HCT116 (cell line): Measurements from ENCODE around the gene PTN. TPM values are rescaled to one million over a fixed set of nuclear protein-coding genes. Genes with fewer than 3 reads are reported as not detected.

ENCODE experiments used
- ATAC-seq: fragments of 200-7000 bp; cut with Tn5 transposase; 2 replicates; pipeline ENCODE4 v1.9.1; 2020; ENCODE audit warnings: mild to moderate bottlenecking, moderate library complexity
- BruUV-seq: library from RNA; stranded (reverse); fragments of 400-500 nt; replicated peaks from 2 replicates; lab custom pipeline; 2021; lab: Mats Ljungman, UMichigan
- CTCF ChIA-PET: fragments of 300-600 bp; sonication (Branson Sonifier 250); formaldehyde crosslinking; loops from one replicate; lab custom pipeline; 2021; ENCODE audit warnings: antibody characterized with exemption; lab: Charles Lee
- POLR2A ChIA-PET: fragments of 300-600, 350-600 bp; sonication (Branson Sonifier 250); formaldehyde crosslinking; loops from one replicate; lab custom pipeline; 2021; ENCODE audit warnings: antibody characterized with exemption; lab: Charles Lee
- RAD21 ChIA-PET, 2 experiments: fragments of 300-600 bp; sonication (Branson Sonifier 250); formaldehyde crosslinking; loops; one replicate each; lab custom pipeline; 2023; ENCODE audit warnings: low total read pairs in 2 of 2; ENCODE audit not compliant: uncharacterized antibody in 2 of 2, unreplicated experiment in 2 of 2, low non-redundant PET in 1 of 2; lab: Charles Lee
- DNase-seq: peaks from one replicate; pipeline ENCODE4 v3.0.0-alpha.2; 2010; ENCODE audit warnings: low read depth, low spot score
- H2AFZ ChIP-seq: fragments of 200-600 bp; shearing (Covaris generic), sonication (generic); 2 replicates; pipeline ENCODE4 v1.6.1; 2017; ENCODE audit warnings: low read depth, mixed run types, mixed read lengths, antibody characterized with exemption, low read length; ENCODE audit not compliant: poor library complexity, severe bottlenecking
- H3K27ac ChIP-seq: 2 replicates; pipeline ENCODE4 v1.5.1; 2012; ENCODE audit warnings: low read depth, low read length
- H3K27me3 ChIP-seq: fragments of 200-600 bp; sonication (generic); 2 replicates; pipeline ENCODE4 v1.6.1; 2016; ENCODE audit warnings: mixed run types, low read length, mixed read lengths; ENCODE audit not compliant: insufficient read depth
- H3K36me3 ChIP-seq, 2 experiments: fragments of 200-500 bp in 1 of 2; fragments of 200-600 bp in 1 of 2; sonication (Bioruptor generic) in 1 of 2; sonication (generic) in 1 of 2; 2 replicates each; pipeline versions ENCODE4 v1.5.1 to v1.6.1; 2014 to 2016; ENCODE audit warnings: low read length in 2 of 2, inconsistent platforms in 1 of 2, mixed read lengths in 1 of 2, mixed run types in 1 of 2; ENCODE audit not compliant: insufficient read depth in 2 of 2, control insufficient read depth in 1 of 2
- H3K4me1 ChIP-seq, 2 experiments: fragments of 200-600 bp in 1 of 2; sonication (generic) in 1 of 2; 2 replicates each; pipeline versions ENCODE4 v1.5.1 to v1.6.1; 2012 to 2017; ENCODE audit warnings: low read length in 2 of 2, inconsistent platforms in 1 of 2, mild to moderate bottlenecking in 1 of 2, mixed read lengths in 1 of 2, mixed run types in 1 of 2, moderate library complexity in 1 of 2; ENCODE audit not compliant: insufficient read depth in 2 of 2, control insufficient read depth in 1 of 2
- H3K4me2 ChIP-seq: fragments of 200-600 bp; sonication (generic); 2 replicates; pipeline ENCODE4 v1.6.1; 2017; ENCODE audit warnings: mixed run types, low read length, mixed read lengths
- H3K4me3 ChIP-seq, 2 experiments: fragments of 200-600 bp in 1 of 2; sonication (generic) in 1 of 2; replicated peaks in 1 of 2; 2 replicates each; pipeline ENCODE4 v1.5.1; 2011 to 2016; ENCODE audit warnings: low read length in 2 of 2, control low read depth in 1 of 2, low read depth in 1 of 2, mild to moderate bottlenecking in 1 of 2, mixed read lengths in 1 of 2, mixed run types in 1 of 2
- H3K79me2 ChIP-seq: fragments of 200-600 bp; sonication (generic); 2 replicates; pipeline ENCODE4 v1.6.1; 2017; ENCODE audit warnings: mild to moderate bottlenecking, mixed run types, low read length, moderate library complexity, mixed read lengths; ENCODE audit not compliant: insufficient read depth
- H3K9ac ChIP-seq: fragments of 200-600 bp; sonication (generic); 2 replicates; pipeline ENCODE4 v1.6.1; 2016; ENCODE audit warnings: low read length, mixed read lengths
- H3K9me2 ChIP-seq: fragments of 200-600 bp; sonication (generic), shearing (Covaris generic); 2 replicates; pipeline ENCODE4 v1.6.1; 2017; ENCODE audit warnings: mixed run types, mild to moderate bottlenecking, moderate library complexity; ENCODE audit not compliant: insufficient read depth
- H3K9me3 ChIP-seq, 2 experiments: fragments of 200-500 bp in 1 of 2; fragments of 200-600 bp in 1 of 2; sonication (Bioruptor generic) in 1 of 2; sonication (generic) in 1 of 2; 2 replicates each; pipeline ENCODE4 v1.6.1; 2014 to 2017; ENCODE audit warnings: low read length in 2 of 2, mixed read lengths in 2 of 2, inconsistent platforms in 1 of 2, low read depth in 1 of 2, mild to moderate bottlenecking in 1 of 2, mixed run types in 1 of 2, moderate library complexity in 1 of 2; ENCODE audit not compliant: control insufficient read depth in 1 of 2, insufficient read depth in 1 of 2
- H4K20me1 ChIP-seq: fragments of 200-600 bp; sonication (generic), shearing (Covaris generic); 2 replicates; pipeline ENCODE4 v1.6.1; 2017; ENCODE audit warnings: mixed run types, mild to moderate bottlenecking, moderate library complexity; ENCODE audit not compliant: insufficient read depth
- ATF3 ChIP-seq: IDR thresholded peaks from 2 replicates; pipeline ENCODE4 v1.6.1; 2012
- EZH2 ChIP-seq: fragments of 200-600 bp; sonication (generic); IDR thresholded peaks from 2 replicates; pipeline ENCODE4 v1.6.1; 2017; ENCODE audit warnings: antibody characterized with exemption, mixed run types
- FOSL1 ChIP-seq: IDR thresholded peaks from 2 replicates; pipeline ENCODE4 v1.6.1; 2012; ENCODE audit warnings: low read depth
- JUND ChIP-seq: IDR thresholded peaks from 2 replicates; pipeline ENCODE4 v1.6.1; 2012
- RAD21 ChIP-seq: IDR thresholded peaks from 2 replicates; pipeline ENCODE4 v1.6.1; 2012; ENCODE audit warnings: low read depth, mild to moderate bottlenecking
- SRF ChIP-seq: IDR thresholded peaks from 2 replicates; pipeline ENCODE4 v1.6.1; 2012; ENCODE audit warnings: low read depth
- TCF7L2 ChIP-seq: IDR thresholded peaks from 2 replicates; pipeline ENCODE4 v1.7.0; 2011; ENCODE audit warnings: borderline replicate concordance, inconsistent platforms; ENCODE audit not compliant: insufficient read depth, insufficient read length; ENCODE audit errors: extremely low read depth
- ZBTB33 ChIP-seq: IDR thresholded peaks from 2 replicates; pipeline ENCODE4 v1.6.1; 2011; ENCODE audit warnings: mild to moderate bottlenecking, low read length, moderate library complexity; ENCODE audit not compliant: insufficient replicate concordance; ENCODE audit errors: extremely low read depth
- ZNF274 ChIP-seq: fragments of 200-500 bp; sonication (Bioruptor generic); IDR thresholded peaks from 2 replicates; pipeline ENCODE4 v1.6.1; 2014; ENCODE audit warnings: mild to moderate bottlenecking, low read depth, low read length, inconsistent platforms
- intact Hi-C: fragments of 100-400 bp; cut with micrococcal nuclease; formaldehyde crosslinking; loops from 2 replicates; pipeline ENCODE4 v1.10.0; 2022
- total RNA-seq: library from RNA; stranded (reverse); gene quantifications from one replicate; pipeline ENCODE4 v1.2.1, GENCODE V29; 2021; ENCODE audit not compliant: unreplicated experiment

The PTN gene
- total RNA-seq, 1 experiment from 2014 or later: not detected

- ATAC-seq (no peak), DNase-seq (no peak)
- BruUV-seq: no TSS peak
- H4K20me1 ChIP-seq: no peaks in the 10 kb centered on the region
- TF ChIP-seq RAD21: no peak
- no peaks in the 10 kb centered on the region for H3K36me3 ChIP-seq
- H3K4me3 ChIP-seq: no peak overlapping the region
- no peak overlapping the region for H3K27ac ChIP-seq
- no peak overlapping the region for H3K9ac ChIP-seq
- H3K9me3 ChIP-seq: peaks cover 5 to 10% of the 10 kb centered on the region in 2 experiments; a peak in 2 of 4 replicates
- no peaks in the 10 kb centered on the region for H3K79me2 ChIP-seq
- ChIA-PET POLR2A (no interaction called here), RAD21 (no interaction called here), CTCF (no interaction called here)
- H3K27me3 ChIP-seq: no peaks in the 10 kb centered on the region
- no peak overlapping the region for H2AFZ ChIP-seq
- no peaks in the 10 kb centered on the region for H3K4me1 ChIP-seq
- H3K4me2 ChIP-seq: no peak overlapping the region
- H3K9me2 ChIP-seq: no peaks in the 10 kb centered on the region
- intact Hi-C loops: no loop called here
Observed at GRCh38 chr7:137306748-137307147, 36.8 kb downstream of the PTN start.

- H3K4me1 ChIP-seq: no peaks in the 10 kb centered on the region
- H3K79me2 ChIP-seq: no peaks in the 10 kb centered on the region
- no peak overlapping the region for H3K4me3 ChIP-seq
- intact Hi-C loops: no loop called here
- POLR2A ChIA-PET: no interaction called here
- no peak overlapping the region for H3K4me2 ChIP-seq
- no peak for DNase-seq
- H3K9me2 ChIP-seq: no peaks in the 10 kb centered on the region
- no TSS peak for BruUV-seq
- H3K9me3 ChIP-seq: peaks cover 2 to 10% of the 10 kb centered on the region in 2 experiments; a peak in 2 of 4 replicates
- RAD21 ChIA-PET: no interaction called here
- no peaks in the 10 kb centered on the region for H3K27me3 ChIP-seq
- H3K36me3 ChIP-seq: no peaks in the 10 kb centered on the region
- H4K20me1 ChIP-seq: no peaks in the 10 kb centered on the region
- H3K27ac ChIP-seq: no peak overlapping the region
- ATAC-seq: no peak
- CTCF ChIA-PET: no interaction called here
- no peak overlapping the region for H3K9ac ChIP-seq
- TF ChIP-seq EZH2 (no peak), ZBTB33 (no peak), ZNF274 (no peak), SRF (no peak), ATF3 (no peak), TCF7L2 (no peak), JUND (no peak), FOSL1 (no peak)
- no peak overlapping the region for H2AFZ ChIP-seq
Observed at GRCh38 chr7:137305901-137306621, 37.5 kb downstream of the PTN start.
